GM19463 (cell line): ENCODE measurements around the gene MYO18B.

Experiments
- ATAC-seq: cut with Tn5 transposase; IDR thresholded peaks from one replicate; pipeline ENCODE4 v1.9.1; 2021; ENCODE audit warnings: mild to moderate bottlenecking, moderate library complexity; ENCODE audit not compliant: unreplicated experiment

MYO18B gene

DNA sequence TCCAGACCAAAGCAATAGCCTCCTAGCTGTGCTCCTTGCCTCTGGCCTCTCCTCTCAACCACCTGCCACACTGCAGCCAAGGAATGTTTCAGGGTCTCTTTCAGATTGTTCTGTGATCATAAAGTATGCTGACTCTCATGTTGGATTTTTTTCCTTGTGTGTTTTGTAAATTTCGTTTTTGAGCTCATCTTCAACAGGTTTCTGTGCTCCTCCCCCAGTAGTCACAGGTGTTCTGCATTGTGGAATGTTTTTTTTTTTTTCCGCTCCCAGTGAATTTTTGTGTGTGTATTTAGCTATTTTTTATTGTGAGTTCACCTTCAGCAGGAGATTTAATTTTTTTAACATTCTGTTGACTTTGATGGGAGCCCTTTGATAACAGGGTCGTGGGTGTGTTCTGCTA, 153.7 kb downstream of the MYO18B start:
- ATAC-seq, result no peak

GRCh38 chr22:25896098-25896497, 154.1 kb downstream of the MYO18B start:
- ATAC-seq, result no peak

GRCh38 chr22:25896592-25896991, 154.6 kb downstream of the MYO18B start:
- ATAC-seq, result no peak

GRCh38 chr22:25898707-25899365, 156.8 kb downstream of the MYO18B start:
- no peak for ATAC-seq

- ATAC-seq, result no peak
Observed at GRCh38 chr22:25899566-25899965, 157.6 kb downstream of the MYO18B start.

GRCh38 chr22:25900390-25900789, 158.4 kb downstream of the MYO18B start:
- no peak for ATAC-seq

- ATAC-seq, result no peak
Observed at GRCh38 chr22:25900880-25901279, 158.9 kb downstream of the MYO18B start.

GRCh38 chr22:25902402-25902801, 160.4 kb downstream of the MYO18B start:
- no peak for ATAC-seq

DNA sequence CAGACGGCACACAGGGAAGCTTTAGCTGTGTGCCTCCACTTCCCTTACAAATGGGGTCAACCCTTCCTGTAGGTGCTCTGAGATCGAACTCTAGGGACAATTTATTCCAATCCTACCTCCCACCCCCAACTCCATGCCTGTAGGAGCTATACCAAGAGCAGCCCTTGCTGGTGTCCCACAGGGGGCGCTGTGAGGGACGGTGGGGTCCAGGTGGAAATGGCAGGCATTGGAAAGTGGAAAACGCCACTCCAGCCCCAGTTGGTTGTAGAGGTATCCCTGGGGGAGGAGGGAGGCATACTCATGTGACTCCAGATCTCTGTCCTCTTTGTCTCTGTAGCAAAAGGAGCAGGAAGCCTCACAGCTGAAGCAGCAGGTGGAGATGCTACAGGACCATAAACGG, 161.3 kb downstream of the MYO18B start:
- ATAC-seq, result no peak

- no peak for ATAC-seq
Observed at GRCh38 chr22:25908212-25908611, 166.2 kb downstream of the MYO18B start.

- ATAC-seq, result no peak
Observed at GRCh38 chr22:25908755-25909154, 166.8 kb downstream of the MYO18B start.

DNA sequence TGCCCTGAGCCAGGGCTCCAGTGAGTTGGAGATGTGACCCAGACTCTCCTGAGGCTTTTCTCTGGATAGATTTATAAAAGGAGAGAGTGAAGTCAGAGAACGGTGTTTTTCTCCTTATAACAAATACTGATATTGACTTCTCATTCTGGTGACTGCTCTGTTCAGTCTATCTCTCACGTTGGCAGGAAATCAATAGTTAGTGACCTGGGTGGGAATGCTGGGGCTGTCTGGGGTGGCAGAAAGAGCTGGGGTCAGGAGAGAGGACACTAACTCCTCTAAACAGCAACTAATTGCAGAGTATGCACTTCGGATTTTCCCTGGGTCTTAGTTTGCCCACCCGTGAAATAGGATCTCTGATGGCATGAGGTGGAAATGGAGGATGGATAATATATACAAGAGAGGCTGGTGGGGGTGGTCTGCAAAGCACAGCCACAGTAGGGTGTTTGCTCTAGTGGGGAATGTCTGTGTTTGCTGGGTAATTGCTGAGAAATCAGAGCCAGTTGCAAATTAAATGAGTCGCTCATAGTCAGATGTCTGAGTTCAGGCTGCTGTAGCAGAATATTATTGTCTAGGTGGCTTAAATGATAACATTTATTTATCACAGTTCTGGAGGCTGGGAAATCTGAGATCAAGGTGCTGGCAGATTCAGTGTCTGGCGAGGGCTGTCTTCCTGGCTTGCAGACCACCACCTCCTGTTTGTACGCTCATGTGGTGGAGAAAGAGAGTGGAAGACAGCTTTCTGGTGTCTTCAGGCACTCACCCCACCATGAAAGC, 167.8 kb downstream of the MYO18B start:
- no peak for ATAC-seq

DNA sequence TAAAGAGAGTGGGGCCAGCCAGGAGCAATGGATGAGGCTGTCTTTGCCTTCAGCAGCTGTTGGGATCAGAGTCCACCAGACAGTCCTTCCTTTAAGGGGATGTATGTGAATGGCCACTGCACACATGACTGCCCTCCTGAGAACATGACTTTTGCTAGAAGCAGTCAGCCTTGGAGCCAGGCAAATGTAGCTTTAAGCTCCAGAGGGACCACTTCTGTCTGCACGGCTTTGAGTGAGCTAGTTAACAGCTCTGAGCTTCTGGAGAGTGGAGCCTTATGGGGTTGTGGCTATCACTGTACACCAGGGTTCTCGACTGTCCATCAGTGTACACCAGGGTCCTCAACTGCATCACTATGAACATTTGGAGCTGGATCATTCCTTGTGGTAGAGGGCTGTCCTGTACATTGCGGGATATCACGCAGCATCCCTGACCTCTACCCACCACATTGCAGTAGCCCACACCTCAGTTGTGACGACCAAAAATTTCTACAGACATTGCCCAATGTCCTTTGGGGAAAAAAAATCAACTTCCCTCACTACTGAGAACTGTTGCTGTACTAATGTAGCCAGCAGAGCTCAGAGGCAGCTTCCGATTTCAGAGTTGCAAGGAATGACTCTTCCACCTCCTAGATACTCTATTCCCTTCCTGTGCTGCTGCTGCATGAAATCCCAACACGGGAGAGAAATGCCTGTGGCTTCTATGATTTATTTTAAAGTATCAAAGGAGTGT, 169.4 kb downstream of the MYO18B start:
- ATAC-seq, result no peak

- no peak for ATAC-seq
Observed at GRCh38 chr22:25919452-25919851, 177.5 kb downstream of the MYO18B start.

- no peak for ATAC-seq
Observed at GRCh38 chr22:25922141-25922540, 180.2 kb downstream of the MYO18B start.

GRCh38 chr22:25923914-25924313, 181.9 kb downstream of the MYO18B start:
- ATAC-seq, result no peak

DNA sequence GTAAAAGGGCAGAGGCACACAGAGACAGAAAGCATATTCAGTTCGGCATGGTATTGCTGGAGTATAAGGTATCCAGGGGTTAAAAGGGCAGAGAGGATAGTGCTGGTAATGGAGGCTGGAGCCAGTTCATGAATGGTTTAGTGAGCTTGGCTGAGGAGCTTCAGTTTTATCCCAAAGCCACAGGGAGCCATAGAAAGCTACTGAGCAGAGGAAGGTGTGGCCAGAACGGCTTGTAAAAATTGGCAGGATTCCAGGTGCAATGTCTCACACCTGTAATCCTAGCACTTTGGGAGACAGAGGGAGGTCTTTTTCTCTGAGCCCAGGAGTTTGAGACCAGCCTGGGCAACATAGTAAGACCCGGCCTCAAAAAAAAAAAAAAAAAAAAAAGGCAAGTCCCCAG, 186.1 kb downstream of the MYO18B start:
- no peak for ATAC-seq

DNA sequence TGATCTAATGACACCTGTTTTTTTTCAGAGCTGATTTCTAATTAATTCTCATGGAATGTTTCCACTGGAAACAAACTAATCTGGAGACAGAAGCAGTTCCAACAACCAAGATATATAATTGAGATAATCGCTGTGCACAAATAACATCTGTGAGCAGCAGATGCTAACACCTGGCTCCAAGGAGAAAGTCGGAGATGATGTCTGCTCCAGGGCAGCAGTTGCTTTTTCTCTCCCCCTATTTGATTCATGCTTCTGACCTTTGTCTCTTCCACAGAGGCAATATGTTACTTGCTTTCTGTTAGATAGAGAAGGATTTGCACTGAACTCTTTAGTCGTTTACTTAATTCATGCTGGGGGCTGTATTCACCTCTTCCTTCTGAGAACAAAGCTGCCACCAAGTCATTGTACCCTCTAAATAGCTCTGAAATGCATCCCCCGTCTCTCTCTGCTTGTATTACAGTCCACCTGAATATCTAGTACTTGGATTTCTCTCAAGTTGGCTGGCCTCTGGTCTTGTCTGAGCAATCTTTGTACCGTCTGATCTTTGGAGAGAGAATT, 187.4 kb downstream of the MYO18B start:
- no peak for ATAC-seq

- ATAC-seq, result no peak
Observed at GRCh38 chr22:25930083-25930482, 188.1 kb downstream of the MYO18B start.

GRCh38 chr22:25930788-25931310, 188.9 kb downstream of the MYO18B start:
- no peak for ATAC-seq

DNA sequence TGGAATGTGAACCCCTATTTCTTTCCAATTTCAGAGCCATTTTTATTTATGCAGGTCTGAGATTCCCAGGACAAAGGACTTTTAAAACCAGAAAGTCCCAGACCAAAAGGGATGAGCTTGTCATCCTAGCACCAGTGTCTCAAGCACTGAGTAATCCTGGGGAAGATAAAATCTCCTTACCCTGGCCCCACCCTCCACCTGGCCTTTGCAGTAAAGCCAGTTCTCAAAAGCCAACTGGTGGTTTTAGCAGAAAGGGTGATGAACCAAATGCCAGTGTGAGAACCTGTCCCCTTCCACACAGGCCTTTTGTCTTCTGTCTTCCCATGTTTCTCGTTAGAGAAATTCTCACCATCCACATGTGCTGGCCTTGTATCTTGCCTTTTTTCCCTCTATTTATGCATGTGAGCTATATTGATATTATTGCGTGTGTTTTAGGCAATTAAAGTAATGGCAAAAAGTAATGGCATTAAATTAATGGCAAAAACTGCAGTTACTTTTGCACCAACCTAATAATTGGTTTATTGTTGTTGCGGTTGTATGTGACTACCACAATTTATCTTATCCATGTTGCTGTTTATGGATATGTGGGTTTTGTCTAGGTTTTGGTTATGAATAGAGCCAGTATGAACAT, 191.3 kb downstream of the MYO18B start:
- no peak for ATAC-seq
